K562 (cell line): ENCODE measurements around the gene TEDDM1. TPM values are rescaled to one million over a fixed set of nuclear protein-coding genes. Genes with fewer than 3 reads are reported as not detected.

Experiments
- ARID3B ChIP-seq: fragments of 250-450 bp; sonication (Bioruptor Pico); IDR thresholded peaks from 2 replicates; pipeline ENCODE4 v1.4.0; 2020; ENCODE audit warnings: borderline replicate concordance
- BRD9 ChIP-seq: fragments of 450-650 bp; IDR thresholded peaks from 2 replicates; pipeline ENCODE4 v1.6.1; 2018; ENCODE audit warnings: low read depth; ENCODE audit not compliant: partially characterized antibody
- E2F3 ChIP-seq: fragments of 250-450 bp; sonication (Bioruptor Pico); IDR thresholded peaks from 2 replicates; pipeline ENCODE4 v1.4.0; 2020; ENCODE audit warnings: mild to moderate bottlenecking
- ELF4 ChIP-seq: fragments of 450-650 bp; formaldehyde crosslinking; IDR thresholded peaks from 2 replicates; pipeline ENCODE4 v1.4.0; 2022; ENCODE audit warnings: missing genetic modification characterization
- HNRNPUL1 ChIP-seq: fragments of 200-400 bp; formaldehyde crosslinking; IDR thresholded peaks from 2 replicates; pipeline ENCODE4 v1.6.1; 2017; ENCODE audit warnings: low read length
- NR2C2 ChIP-seq, 2 experiments: fragments of 200-800 bp in 1 of 2; sonication (Bioruptor generic) in 1 of 2; sonication (generic) in 1 of 2; formaldehyde crosslinking in 1 of 2; IDR thresholded peaks; 2 replicates each; pipeline versions ENCODE4 v1.6.1 to v1.8.0; 2016 to 2022; ENCODE audit warnings: mild to moderate bottlenecking in 1 of 2, missing compliant biosample characterization in 1 of 2, missing genetic modification characterization in 1 of 2, missing genetic modification reagents in 1 of 2
- OTX1 ChIP-seq: fragments of 450-650 bp; formaldehyde crosslinking; IDR thresholded peaks from 2 replicates; pipeline ENCODE4 v1.4.0; 2022; ENCODE audit warnings: mild to moderate bottlenecking
- PCBP1 ChIP-seq: fragments of 200-400 bp; formaldehyde crosslinking; IDR thresholded peaks from 2 replicates; pipeline ENCODE4 v1.6.1; 2018; ENCODE audit warnings: mild to moderate bottlenecking, low read depth, low read length; ENCODE audit not compliant: poor library complexity, severe bottlenecking
- PRDM10 ChIP-seq: fragments of 450-650 bp; IDR thresholded peaks from 2 replicates; pipeline ENCODE4 v1.6.1; 2018; ENCODE audit not compliant: partially characterized antibody
- SAFB2 ChIP-seq: fragments of 200-400 bp; formaldehyde crosslinking; IDR thresholded peaks from 2 replicates; pipeline ENCODE4 v1.6.1; 2018; ENCODE audit warnings: borderline replicate concordance, low read length, low read depth, moderate library complexity; ENCODE audit not compliant: severe bottlenecking
- SIX5 ChIP-seq, 2 experiments: IDR thresholded peaks; 2 replicates each; pipeline ENCODE4 v1.6.1; 2011; ENCODE audit warnings: low read length in 2 of 2, borderline replicate concordance in 1 of 2, low read depth in 1 of 2, mild to moderate bottlenecking in 1 of 2, moderate library complexity in 1 of 2; ENCODE audit not compliant: insufficient read depth in 1 of 2
- SMAD1 ChIP-seq: fragments of 150-350 bp; IDR thresholded peaks from 2 replicates; pipeline ENCODE4 v1.6.1; 2014; ENCODE audit warnings: low read length, low read depth; ENCODE audit not compliant: partially characterized antibody
- TBL1XR1 ChIP-seq, 2 experiments: IDR thresholded peaks; 2 replicates each; pipeline ENCODE4 v1.6.1; 2012; ENCODE audit warnings: improper control_type of control experiment in 2 of 2, low read length in 2 of 2, mild to moderate bottlenecking in 1 of 2
- THRB ChIP-seq: fragments of 450-650 bp; formaldehyde crosslinking; conservative IDR thresholded peaks from 2 replicates; pipeline ENCODE4 v1.4.0; 2022; ENCODE audit warnings: mild to moderate bottlenecking, missing genetic modification characterization
- ZBTB2 ChIP-seq: fragments of 450-650 bp; IDR thresholded peaks from 2 replicates; pipeline ENCODE4 v1.6.1; 2016; ENCODE audit warnings: antibody characterized with exemption
- ZC3H4 ChIP-seq: sonication (generic); formaldehyde crosslinking; IDR thresholded peaks from 2 replicates; pipeline ENCODE4 v1.9.0; 2021; ENCODE audit warnings: missing genetic modification reagents, borderline replicate concordance
- ZKSCAN8 ChIP-seq: fragments of 200-800 bp; sonication (Bioruptor generic); IDR thresholded peaks from 2 replicates; pipeline ENCODE4 v1.6.1; 2016; ENCODE audit warnings: missing genetic modification characterization, missing compliant biosample characterization
- ZNF165 ChIP-seq: fragments of 250-450 bp; sonication (Bioruptor Pico); IDR thresholded peaks from 2 replicates; pipeline ENCODE4 v1.4.0; 2020; ENCODE audit warnings: borderline replicate concordance
- ZNF766 ChIP-seq: fragments of 200-800 bp; sonication (Bioruptor generic); conservative IDR thresholded peaks from 2 replicates; pipeline ENCODE4 v1.6.1; 2016; ENCODE audit warnings: missing genetic modification characterization, missing compliant biosample characterization
- polyA plus RNA-seq, 8 experiments: library from polyadenylated mRNA; depleted of rRNA in 4 of 8; stranded (reverse) in 5 of 8; unstranded in 3 of 8; fragments of >200 nt; fragmentation: Nextera tagmentation in 2 of 8; fragmentation: Illumina TruSeq in 1 of 8; extraction: Ambion mirVana in 2 of 8; extraction: Trizol in 1 of 8; gene quantifications; 2 replicates each; pipeline versions ENCODE4 v1.2.1 to v1.2.3, GENCODE V29; 2011 to 2014; ENCODE audit warnings: inconsistent platforms in 1 of 8, missing spikeins in 1 of 8
- total RNA-seq, 7 experiments: library from RNA; depleted of rRNA in 6 of 7; stranded (reverse); fragments of >200 nt in 6 of 7; fragmentation: Illumina TruSeq in 2 of 7; extraction: Trizol in 2 of 7; gene quantifications; 2 replicates each; pipeline versions ENCODE4 v1.2.1 to v1.2.3, GENCODE V29; 2011 to 2021; ENCODE audit warnings: low replicate concordance in 1 of 7

Gene TEDDM1
- total and polyA plus RNA-seq, 9 of the 15 experiments (the other 6 are each of a cell fraction or from before 2014, with no cell fraction given): not detected

- TF ChIP-seq ELF4 (CRISPR knock-in tag): peak; percentile 28; the same call in 1 of the 2 replicates
- TF ChIP-seq SMAD1: peak; percentile 18
- peak; percentile 6 for TF ChIP-seq PCBP1
- TF ChIP-seq ZKSCAN8: no peak
- 0 out of 2 replicates have a peak, but pooled peaks have one; percentile 9 for TF ChIP-seq E2F3 (CRISPR knock-in tag)
- TF ChIP-seq THRB: no peak
- TF ChIP-seq ZC3H4 (CRISPR knock-in tag): no peak
- TF ChIP-seq OTX1 (CRISPR knock-in tag): 0 out of 2 replicates have a peak, but pooled peaks have one; percentile 13
- TF ChIP-seq SIX5 (IDR thresholded peaks at IDR 0.05; ENCODE audit: borderline replicate concordance in 1 of 2, insufficient read depth in 1 of 2, low read depth in 1 of 2, low read length in 2 of 2): no peak
- TF ChIP-seq TBL1XR1 (IDR thresholded peaks at IDR 0.05; ENCODE audit: low read length in 2 of 2): no peak
- peak; percentile 26 for TF ChIP-seq PRDM10
- no peak for TF ChIP-seq NR2C2 (CRISPR knock-in tag; IDR thresholded peaks at IDR 0.05)
- peak; percentile 44; the same call in 1 of the 2 replicates for TF ChIP-seq NR2C2 (tag; IDR thresholded peaks at IDR 0.05)
- TF ChIP-seq HNRNPUL1: no peak
- peak; percentile 10; the same call in 1 of the 2 replicates for TF ChIP-seq ZNF165 (CRISPR knock-in tag)
- TF ChIP-seq SAFB2: no peak
- TF ChIP-seq ZBTB2: no peak
- TF ChIP-seq BRD9: no peak
- TF ChIP-seq ARID3B (CRISPR knock-in tag): 0 out of 2 replicates have a peak, but pooled peaks have one; percentile 20
- TF ChIP-seq ZNF766 (CRISPR knock-in tag): 0 out of 2 replicates have a peak, but pooled peaks have one; percentile 29
These were observed 9.5 kb downstream of the TEDDM1 start (continued) for GRCh38 chr1:182391028-182391361.
